Prostate gland (tissue), 2 donors: ENCODE measurements around the gene MAIP1. TPM values are rescaled to one million over a fixed set of nuclear protein-coding genes. Genes with fewer than 3 reads are reported as not detected.

ENCODE experiments used
- DNase-seq: peaks from one replicate; pipeline ENCODE4 v3.0.0-alpha.2; 2019; ENCODE audit warnings: low spot score
- H3K27ac ChIP-seq, 2 donors: fragments of 200-600 bp; sonication (generic); 2 replicates each; pipeline ENCODE4 v1.5.1; 2017 to 2019
- H3K27me3 ChIP-seq: fragments of 200-600 bp; sonication (generic); replicated peaks from 2 replicates; pipeline ENCODE4 v1.5.1; 2019; ENCODE audit not compliant: insufficient read depth
- H3K36me3 ChIP-seq, 2 donors: fragments of 200-600 bp; sonication (generic); 1 replicate in 1 of 2; 2 replicates in 1 of 2; pipeline versions ENCODE4 v1.5.1 to v1.8.1; 2017 to 2019
- H3K4me1 ChIP-seq: fragments of 200-600 bp; sonication (generic); replicated peaks from 2 replicates; pipeline ENCODE4 v1.5.1; 2019
- H3K4me3 ChIP-seq, 2 donors: fragments of 200-600 bp; sonication (generic); 2 replicates each; pipeline ENCODE4 v1.5.1; 2017 to 2019
- H3K9me3 ChIP-seq: fragments of 200-600 bp; sonication (generic); 2 replicates; pipeline ENCODE4 v1.5.1; 2017
- CTCF ChIP-seq, 4 experiments: fragments of 200-600 bp in 2 of 4; fragments of 450-650 bp in 2 of 4; sonication (generic) in 2 of 4; IDR thresholded peaks; 1 replicate in 3 of 4; 2 replicates in 1 of 4; pipeline ENCODE4 v1.5.1; 2016 to 2019; ENCODE audit warnings: antibody characterized with exemption in 4 of 4, mild to moderate bottlenecking in 2 of 4, moderate library complexity in 2 of 4
- POLR2A ChIP-seq: fragments of 450-650 bp; IDR thresholded peaks from one replicate; pipeline ENCODE4 v1.6.1; 2016; ENCODE audit warnings: antibody characterized with exemption, mild to moderate bottlenecking
- POLR2AphosphoS5 ChIP-seq: sonication (generic); formaldehyde crosslinking; IDR thresholded peaks from one replicate; pipeline ENCODE4 v1.6.1; 2017; ENCODE audit warnings: antibody characterized with exemption
- WGBS: methylation state at CpG from one replicate; pipeline ENCODE4 v1.1.5; 2018; 5-methylcytosine and 5-hydroxymethylcytosine counted together
- intact Hi-C: fragments of 100-400 bp; cut with DNase I; formaldehyde crosslinking; loops from one replicate; pipeline ENCODE4 v1.14.2; 2022
- total RNA-seq, 2 donors: library from RNA; depleted of rRNA; stranded (reverse); fragments of >200 nt; gene quantifications; one replicate each; pipeline ENCODE4 v1.1.0, GENCODE V29; 2016

The MAIP1 gene
- total RNA-seq, 2 donors from 2014 or later: 13.2 to 20.4 TPM

GRCh38 chr2:199984755-199985154, 29.4 kb downstream of the MAIP1 start:
- H3K27ac ChIP-seq: no peak overlapping the region
- TF ChIP-seq POLR2AphosphoS5 (no peak), POLR2A (no peak), CTCF (IDR thresholded peaks at IDR 0.05) (no peak)
- WGBS: 53% methylated on average over 2 of the region's 2 CpGs
- no peak overlapping the region for H3K4me3 ChIP-seq
- intact Hi-C loops: loop anchor here (5.0 kb wide), 2 partner anchors 323 to 498 kb away; partner anchors contain the start of gene SPATS2L
- H3K9me3 ChIP-seq: no peaks in the 10 kb centered on the region
- no peak for DNase-seq
- H3K4me1 ChIP-seq: no peaks in the 10 kb centered on the region
- no peaks in the 10 kb centered on the region for H3K27me3 ChIP-seq
- no peaks in the 10 kb centered on the region for H3K36me3 ChIP-seq

GRCh38 chr2:199985625-199986207, 30.3 kb downstream of the MAIP1 start:
- intact Hi-C loops: no loop called here
- H3K27ac ChIP-seq: no peak overlapping the region
- H3K4me3 ChIP-seq: no peak overlapping the region
- H3K4me1 ChIP-seq: no peaks in the 10 kb centered on the region
- DNase-seq: peak; percentile 31
- no peaks in the 10 kb centered on the region for H3K27me3 ChIP-seq
- TF ChIP-seq POLR2A (no peak), POLR2AphosphoS5 (no peak), CTCF (IDR thresholded peaks at IDR 0.05) (peak in 3 of 4 experiments; percentile 27 to 51 (median 45))
- 76% methylated on average over 6 of the region's 6 CpGs for WGBS
- H3K36me3 ChIP-seq: no peaks in the 10 kb centered on the region
- H3K9me3 ChIP-seq: no peaks in the 10 kb centered on the region

GRCh38 chr2:199987586-199987985, 32.2 kb downstream of the MAIP1 start:
- intact Hi-C loops: no loop called here
- TF ChIP-seq POLR2AphosphoS5 (no peak), CTCF (IDR thresholded peaks at IDR 0.05) (no peak), POLR2A (no peak)
- WGBS: 50% methylated on average over 2 of the region's 2 CpGs

GRCh38 chr2:199988151-199988550, 32.8 kb downstream of the MAIP1 start:
- WGBS: 15% methylated on average over 7 of the region's 7 CpGs
- Histone ChIP-seq H3K4me1 (no peaks in the 10 kb centered on the region), H3K27ac (no peak overlapping the region), H3K36me3 (no peaks in the 10 kb centered on the region), H3K9me3 (no peaks in the 10 kb centered on the region), H3K4me3 (no peak overlapping the region), H3K27me3 (no peaks in the 10 kb centered on the region)
- intact Hi-C loops: no loop called here
- TF ChIP-seq POLR2A: no peak
- TF ChIP-seq POLR2AphosphoS5: peak; percentile 7
- DNase-seq: no peak

More at GRCh38 chr2:199987586-199987985, 32.2 kb downstream of the MAIP1 start:
- Histone ChIP-seq H3K9me3 (no peaks in the 10 kb centered on the region), H3K4me3 (no peak overlapping the region), H3K4me1 (no peaks in the 10 kb centered on the region), H3K27ac (no peak overlapping the region), H3K27me3 (no peaks in the 10 kb centered on the region), H3K36me3 (no peaks in the 10 kb centered on the region)
- no peak for DNase-seq

GRCh38 chr2:199989822-199990221, 34.4 kb downstream of the MAIP1 start:
- TF ChIP-seq POLR2A (no peak), CTCF (IDR thresholded peaks at IDR 0.05) (no peak), POLR2AphosphoS5 (no peak)
- Histone ChIP-seq H3K9me3 (no peaks in the 10 kb centered on the region), H3K36me3 (no peaks in the 10 kb centered on the region), H3K4me3 (no peak overlapping the region), H3K4me1 (no peaks in the 10 kb centered on the region), H3K27ac (no peak overlapping the region), H3K27me3 (no peaks in the 10 kb centered on the region)
- intact Hi-C loops: no loop called here
- over 99% methylated on average over 5 of the region's 5 CpGs for WGBS
- no peak for DNase-seq
